Dedifferentiated amniotic fluid mesenchymal stem cell (primary cell): ENCODE data around the gene ACBD5.

ENCODE experiments used
- DNase-seq: peaks from one replicate; pipeline ENCODE4 v3.0.0-alpha.2; 2016; ENCODE audit errors: extremely low spot score

The ACBD5 gene

DNA sequence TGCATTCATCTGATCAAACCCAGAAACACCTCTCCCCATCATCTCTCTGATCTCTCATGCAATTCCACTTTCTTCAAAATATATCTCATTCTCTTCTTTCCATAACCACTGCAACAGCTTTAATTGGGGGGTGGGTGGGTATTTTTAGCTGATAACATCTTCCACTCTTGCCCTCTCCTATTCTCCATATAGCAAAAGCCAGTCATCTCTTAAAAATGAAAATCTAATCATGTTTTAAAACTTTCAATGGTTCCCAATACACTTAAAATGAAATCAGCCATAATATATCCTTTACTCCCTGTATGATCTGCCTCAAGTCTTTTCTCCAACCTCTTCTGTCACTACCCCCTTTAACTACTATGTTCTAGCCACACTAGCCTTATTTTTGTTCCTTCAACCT, 87.9 kb downstream of the ACBD5 start:
- no peak for DNase-seq

DNA sequence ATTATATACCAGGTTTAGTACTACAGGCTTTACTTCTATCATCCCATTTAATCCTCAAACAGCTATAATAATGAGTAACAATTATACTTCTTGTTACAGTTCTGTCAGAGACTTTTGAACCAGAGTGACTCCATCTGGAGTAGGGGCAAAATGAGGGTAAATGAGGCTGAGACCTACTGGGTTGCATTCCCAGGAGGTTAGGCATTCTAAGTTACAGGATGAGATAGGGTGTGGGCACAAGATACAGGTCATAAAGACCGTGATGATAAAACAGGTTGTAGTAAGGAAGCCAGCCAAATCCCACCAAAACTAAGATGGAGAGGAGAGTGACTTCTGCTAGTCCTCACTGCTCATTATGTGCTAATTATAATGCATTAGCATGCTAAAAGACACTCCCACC, 90.3 kb downstream of the ACBD5 start:
- DNase-seq = no peak

DNA sequence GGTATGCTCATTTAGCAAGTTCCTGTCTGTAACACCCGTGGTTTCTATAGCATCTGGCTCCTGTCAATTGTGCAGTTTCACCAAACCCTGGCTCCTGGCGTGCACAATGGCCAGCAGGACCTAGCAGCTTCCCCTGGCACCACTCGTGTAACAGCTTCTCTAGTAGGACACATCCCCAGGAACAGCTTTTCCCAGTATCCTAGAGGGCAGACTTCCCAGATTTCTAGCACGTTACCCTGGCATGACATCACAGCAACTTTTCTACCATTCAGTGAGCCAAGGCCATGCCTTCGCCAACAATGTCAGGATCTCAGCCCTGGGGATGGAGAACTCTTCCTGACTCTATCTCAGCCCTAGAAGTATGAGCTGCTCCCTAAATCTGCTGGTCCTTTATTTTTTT, 92.9 kb downstream of the ACBD5 start:
- DNase-seq = no peak

DNA sequence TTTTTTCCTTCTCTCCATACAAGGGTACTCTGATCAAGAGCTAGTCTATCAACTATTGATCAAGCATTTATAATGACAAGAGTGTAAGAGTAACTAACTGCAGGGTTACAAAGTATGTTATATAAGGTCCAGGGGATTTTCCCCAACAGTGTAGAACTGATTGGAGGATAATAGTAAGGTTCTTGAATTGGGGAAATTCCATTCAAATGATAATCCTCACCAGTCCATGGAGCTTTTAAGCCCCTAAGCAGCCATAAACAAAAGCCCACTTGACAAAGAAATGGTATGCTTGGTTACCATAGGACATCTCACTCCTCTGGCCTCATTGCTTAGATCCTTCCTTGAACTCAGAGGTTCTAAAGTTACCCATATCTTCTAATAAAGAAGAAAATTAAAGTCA, 94.7 kb downstream of the ACBD5 start:
- DNase-seq = no peak
